ENCODE data around the gene TTLL8.

The TTLL8 gene

DNA sequence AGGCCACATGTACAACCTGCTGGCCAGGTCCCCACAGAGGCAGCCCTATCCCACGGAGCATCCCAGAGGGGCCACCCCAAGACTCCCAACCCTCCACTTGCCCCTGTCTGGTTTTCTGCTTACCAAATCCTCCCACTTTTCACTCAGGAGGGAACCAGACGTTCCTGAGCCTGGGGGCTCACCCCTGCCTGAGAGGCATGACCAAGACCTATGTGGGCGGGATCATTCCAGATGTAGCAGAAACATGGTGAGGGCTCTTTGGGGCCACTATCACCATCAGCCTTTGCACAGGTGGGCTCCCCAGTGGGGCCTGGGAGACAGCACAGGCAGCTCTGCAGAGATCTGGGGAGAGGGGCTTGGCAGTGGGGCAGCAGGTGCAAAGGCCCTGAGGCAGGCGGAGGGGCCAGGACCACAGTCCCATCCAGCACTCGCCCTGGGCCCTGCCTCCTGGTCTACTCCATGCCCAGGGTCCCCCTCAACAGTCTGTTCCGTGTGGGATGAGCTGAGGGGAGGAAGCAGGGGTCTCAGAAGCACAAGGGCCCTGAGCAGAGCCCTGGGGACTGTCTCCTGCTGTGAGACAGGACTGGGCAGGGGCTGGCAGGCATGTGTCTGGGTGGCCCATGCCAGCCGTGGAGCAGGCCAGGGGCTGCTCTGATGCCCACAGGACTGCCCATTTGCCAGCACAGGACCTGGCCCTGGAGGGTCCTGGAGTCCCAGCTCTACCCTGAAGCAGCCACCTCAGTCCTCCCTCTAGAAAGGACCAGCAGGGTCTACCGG is 88.2 kb downstream of the TTLL8 start:
- DNase-seq (ENCODE audit: low read depth in 3 of 3, low spot score in 1 of 3) = no peak

DNA sequence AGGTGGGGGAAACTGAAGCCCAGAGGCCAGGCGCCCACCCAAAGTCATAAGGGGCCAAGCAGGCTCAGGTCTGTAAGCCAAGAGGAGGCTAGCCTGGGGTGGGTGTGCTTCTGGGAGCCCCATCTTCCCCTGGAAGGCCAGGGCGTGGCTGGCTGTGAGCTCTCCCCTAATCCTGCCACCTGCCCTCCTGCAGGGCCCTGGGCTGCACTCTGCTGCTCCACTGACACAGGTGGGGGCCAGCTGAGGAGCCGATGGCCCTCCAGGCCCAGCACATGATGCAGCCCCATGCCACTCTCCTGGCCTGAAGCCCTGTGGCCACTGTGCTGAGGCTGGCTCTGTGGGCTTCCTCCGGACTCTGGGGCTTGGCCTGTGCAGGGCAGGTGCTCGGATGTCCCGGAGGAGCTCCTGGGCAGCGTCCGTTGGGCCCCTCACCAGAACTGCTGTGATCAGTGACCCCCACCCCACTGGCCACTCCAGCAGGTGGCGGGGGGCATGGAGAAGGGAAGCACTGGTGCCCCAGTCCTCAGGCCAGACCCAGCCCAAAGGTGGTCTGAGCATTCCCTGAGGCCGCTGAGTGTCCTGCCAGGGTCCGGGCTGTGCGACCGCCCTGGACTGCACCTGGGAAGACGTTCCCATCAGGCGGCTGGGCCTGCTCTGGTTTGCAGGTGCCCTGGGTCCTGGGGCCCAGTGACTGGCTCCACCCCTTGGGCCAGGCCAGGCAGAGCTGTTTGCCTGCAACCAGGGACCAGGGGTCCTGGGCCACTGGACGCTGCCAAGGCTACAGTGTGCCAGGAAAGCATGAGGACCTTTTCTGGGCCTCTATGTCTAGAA is 89.1 kb downstream of the TTLL8 start:
- DNase-seq (ENCODE audit: low read depth in 3 of 3, low spot score in 1 of 3) = no peak
